Hepatocyte (in vitro differentiated cells): ENCODE results near the gene AP2A2. TPM values are rescaled to one million over a fixed set of nuclear protein-coding genes. Genes with fewer than 3 reads are reported as not detected.

Source experiments
- DNase-seq: peaks from one replicate; pipeline ENCODE4 v3.0.0-alpha.2; 2016; ENCODE audit warnings: low spot score
- H2AFZ ChIP-seq: fragments of 200-600 bp; sonication (generic); 2 replicates; pipeline ENCODE4 v1.6.0; 2016; ENCODE audit warnings: antibody characterized with exemption, mild to moderate bottlenecking
- H3K27ac ChIP-seq: fragments of 200-600 bp; sonication (generic); 2 replicates; pipeline ENCODE4 v1.5.1; 2016; ENCODE audit warnings: mild to moderate bottlenecking
- H3K27me3 ChIP-seq: fragments of 200-600 bp; sonication (generic); 2 replicates; pipeline ENCODE4 v1.6.1; 2016
- H3K36me3 ChIP-seq: fragments of 200-600 bp; sonication (generic); replicated peaks from 2 replicates; pipeline ENCODE4 v1.5.1; 2016; ENCODE audit warnings: low read depth; ENCODE audit not compliant: insufficient read depth
- H3K4me1 ChIP-seq: fragments of 200-600 bp; sonication (generic); 2 replicates; pipeline ENCODE4 v1.5.1; 2016; ENCODE audit warnings: mild to moderate bottlenecking, moderate library complexity; ENCODE audit not compliant: insufficient read depth
- H3K4me2 ChIP-seq: fragments of 200-600 bp; sonication (generic); 2 replicates; pipeline ENCODE4 v1.6.0; 2016
- H3K4me3 ChIP-seq: fragments of 200-600 bp; sonication (generic); 2 replicates; pipeline ENCODE4 v1.5.1; 2016; ENCODE audit warnings: mild to moderate bottlenecking
- H3K79me2 ChIP-seq: fragments of 200-600 bp; sonication (generic); 2 replicates; pipeline ENCODE4 v1.6.0; 2017; ENCODE audit warnings: mild to moderate bottlenecking
- H3K9me2 ChIP-seq: fragments of 200-600 bp; sonication (generic); replicated peaks from 2 replicates; pipeline ENCODE4 v1.6.0; 2017; ENCODE audit warnings: mild to moderate bottlenecking; ENCODE audit not compliant: insufficient read depth
- H3K9me3 ChIP-seq: fragments of 200-600 bp; sonication (generic); 2 replicates; pipeline ENCODE4 v1.5.1; 2016; ENCODE audit warnings: low read depth, mild to moderate bottlenecking
- H4K20me1 ChIP-seq: fragments of 200-600 bp; sonication (generic); 2 replicates; pipeline ENCODE4 v1.6.0; 2016; ENCODE audit warnings: mild to moderate bottlenecking; ENCODE audit not compliant: insufficient read depth, poor library complexity, severe bottlenecking
- EZH2 ChIP-seq: fragments of 200-600 bp; sonication (generic); IDR thresholded peaks from 2 replicates; pipeline ENCODE4 v1.6.1; 2016; ENCODE audit warnings: antibody characterized with exemption, mild to moderate bottlenecking, borderline replicate concordance
- EZH2phosphoT487 ChIP-seq: fragments of 200-600 bp; sonication (generic); IDR thresholded peaks from one replicate; pipeline ENCODE4 v1.6.1; 2018; ENCODE audit warnings: antibody characterized with exemption, mild to moderate bottlenecking, low read depth, moderate library complexity; ENCODE audit not compliant: unreplicated experiment, severe bottlenecking
- WGBS: methylation state at CpG from one replicate; pipeline ENCODE4 v1.1.6; 2016; ENCODE audit warnings: low lambda C conversion rate; ENCODE audit errors: missing lambda C conversion rate; 5-methylcytosine and 5-hydroxymethylcytosine counted together
- polyA plus RNA-seq: library from polyadenylated mRNA; unstranded; fragments of >200 nt; fragmentation: Nextera tagmentation; extraction: Ambion mirVana; gene quantifications from 2 replicates; pipeline ENCODE4 v1.2.1, GENCODE V29; 2016
- total RNA-seq: library from RNA; depleted of rRNA; stranded (reverse); fragments of >200 nt; gene quantifications from 2 replicates; pipeline ENCODE4 v1.2.3, GENCODE V29; 2014
- TF ChIP-seq, protein P1 (sequence below): fragments of 200-600 bp; sonication (generic); IDR thresholded peaks from 2 replicates; pipeline ENCODE4 v1.5.1; 2016; ENCODE audit warnings: antibody characterized with exemption, mild to moderate bottlenecking; ENCODE audit not compliant: poor library complexity

Gene AP2A2
- total and polyA plus RNA-seq, 2 experiments from 2014 or later: 49.7 to 68.0 TPM

DNA sequence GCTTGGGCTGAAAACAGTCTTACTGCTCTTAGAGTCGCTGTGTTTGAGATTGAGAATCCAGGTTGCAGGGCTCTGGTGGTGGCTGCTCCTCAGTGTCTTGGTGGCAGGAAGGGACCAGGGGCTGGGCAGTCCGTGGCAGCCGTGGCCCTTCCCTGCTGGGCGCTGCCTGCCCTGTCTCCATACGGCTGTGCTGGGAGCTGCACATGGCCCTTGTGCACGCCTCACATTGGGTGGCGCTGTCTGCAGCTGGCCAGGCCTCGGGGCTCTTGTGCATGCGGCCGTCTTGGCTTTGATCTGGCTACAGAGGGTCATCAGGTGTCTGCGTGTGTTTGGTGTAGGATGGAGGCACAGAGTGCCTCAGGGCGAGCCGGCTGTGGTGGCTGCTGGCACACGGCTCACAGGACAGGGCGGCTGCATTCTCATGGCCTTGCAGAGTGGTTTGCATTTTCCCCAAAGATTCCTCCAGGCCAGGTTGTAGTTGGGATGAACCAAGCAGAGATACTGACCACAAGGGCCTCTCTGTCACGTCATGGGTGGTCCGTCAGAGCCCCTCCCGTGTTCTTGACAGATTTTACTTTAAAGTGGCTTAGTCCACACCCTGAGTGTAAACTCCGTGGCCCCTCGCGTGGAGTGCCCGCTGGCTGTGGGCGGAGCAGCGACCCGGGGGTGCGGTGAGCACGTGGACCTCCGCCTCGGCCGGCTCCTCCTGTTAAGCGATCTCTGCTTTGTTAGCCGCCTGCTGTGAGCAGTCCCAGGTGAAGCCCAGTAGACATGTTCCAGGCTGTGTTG lies 76.1 kb downstream of the AP2A2 start:
- Histone ChIP-seq H3K27me3 (no peaks in the 10 kb centered on the region), H3K4me1 (no peaks in the 10 kb centered on the region), H4K20me1 (peaks cover 13% of the 10 kb centered on the region), H3K9me3 (no peaks in the 10 kb centered on the region), H2AFZ (no peak overlapping the region), H3K4me2 (no peak overlapping the region), H3K9me2 (no peaks in the 10 kb centered on the region), H3K36me3 (no peaks in the 10 kb centered on the region), H3K4me3 (no peak overlapping the region), H3K79me2 (peaks cover 2% of the 10 kb centered on the region), H3K27ac (no peak overlapping the region)
- TF ChIP-seq, protein P1, sequence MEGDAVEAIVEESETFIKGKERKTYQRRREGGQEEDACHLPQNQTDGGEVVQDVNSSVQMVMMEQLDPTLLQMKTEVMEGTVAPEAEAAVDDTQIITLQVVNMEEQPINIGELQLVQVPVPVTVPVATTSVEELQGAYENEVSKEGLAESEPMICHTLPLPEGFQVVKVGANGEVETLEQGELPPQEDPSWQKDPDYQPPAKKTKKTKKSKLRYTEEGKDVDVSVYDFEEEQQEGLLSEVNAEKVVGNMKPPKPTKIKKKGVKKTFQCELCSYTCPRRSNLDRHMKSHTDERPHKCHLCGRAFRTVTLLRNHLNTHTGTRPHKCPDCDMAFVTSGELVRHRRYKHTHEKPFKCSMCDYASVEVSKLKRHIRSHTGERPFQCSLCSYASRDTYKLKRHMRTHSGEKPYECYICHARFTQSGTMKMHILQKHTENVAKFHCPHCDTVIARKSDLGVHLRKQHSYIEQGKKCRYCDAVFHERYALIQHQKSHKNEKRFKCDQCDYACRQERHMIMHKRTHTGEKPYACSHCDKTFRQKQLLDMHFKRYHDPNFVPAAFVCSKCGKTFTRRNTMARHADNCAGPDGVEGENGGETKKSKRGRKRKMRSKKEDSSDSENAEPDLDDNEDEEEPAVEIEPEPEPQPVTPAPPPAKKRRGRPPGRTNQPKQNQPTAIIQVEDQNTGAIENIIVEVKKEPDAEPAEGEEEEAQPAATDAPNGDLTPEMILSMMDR: no peak
- TF ChIP-seq EZH2 (no peak), EZH2phosphoT487 (no peak)
- DNase-seq: no peak
- WGBS: 96% methylated on average over 32 of the region's 32 CpGs

DNA sequence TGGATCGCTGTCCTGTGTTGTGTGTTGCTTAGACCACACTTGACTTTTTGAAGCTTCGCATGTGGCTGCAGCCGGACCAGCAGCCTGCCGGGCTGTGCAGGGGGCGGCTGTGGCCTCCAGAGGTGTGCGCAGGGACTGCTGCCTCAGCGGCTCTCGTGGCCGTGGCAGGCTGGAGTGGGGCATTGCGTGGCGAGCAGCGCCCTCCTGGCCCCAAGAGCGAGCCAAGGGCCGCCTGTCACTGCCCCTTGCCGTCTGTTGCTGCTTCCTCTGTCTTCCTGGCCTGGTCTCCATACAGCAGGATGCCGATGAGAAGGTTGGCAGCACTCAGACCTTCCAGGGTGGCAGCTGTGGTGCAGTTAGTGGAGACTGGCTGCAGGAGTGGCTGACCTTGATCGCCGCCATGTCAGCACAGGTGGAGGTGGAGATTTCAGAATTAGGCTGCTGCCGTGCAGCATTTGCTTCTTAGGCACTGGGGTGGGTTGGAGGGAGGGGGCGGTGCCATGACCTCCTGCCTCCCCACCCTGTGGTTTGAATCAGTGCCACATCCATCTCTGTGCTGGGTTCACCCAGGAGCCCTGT lies 76.8 kb downstream of the AP2A2 start:
- H3K9me3 ChIP-seq: no peaks in the 10 kb centered on the region

DNA sequence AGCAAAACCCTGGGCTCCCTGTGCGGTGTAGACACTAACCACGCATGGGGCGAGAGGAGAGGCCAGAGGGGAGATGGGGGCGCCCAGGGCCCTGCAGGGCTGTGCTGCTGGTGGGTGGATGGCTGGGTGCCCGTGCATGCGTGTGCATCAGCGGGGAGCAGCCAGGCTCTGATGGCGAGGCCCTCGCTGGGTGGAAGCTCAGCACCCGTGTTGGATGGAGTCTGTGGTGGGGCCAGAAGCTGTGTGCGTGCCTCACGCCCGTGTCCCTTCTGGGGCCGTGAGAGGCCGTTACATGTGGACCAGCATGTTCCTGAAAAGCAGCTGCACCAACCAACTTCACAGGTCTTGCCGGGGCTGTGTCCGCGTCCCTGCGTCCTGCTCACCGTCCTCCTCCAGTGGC lies 77.5 kb downstream of the AP2A2 start:
- TF ChIP-seq, protein P1: no peak
- TF ChIP-seq EZH2: no peak
- no peak for TF ChIP-seq EZH2phosphoT487
- no peaks in the 10 kb centered on the region for H3K9me3 ChIP-seq
- H3K79me2 ChIP-seq: peaks cover 2% of the 10 kb centered on the region
- WGBS: 96% methylated on average over 19 of the region's 20 CpGs
- H2AFZ ChIP-seq: no peak overlapping the region
- no peaks in the 10 kb centered on the region for H3K27me3 ChIP-seq
- H3K36me3 ChIP-seq: no peaks in the 10 kb centered on the region
- no peak overlapping the region for H3K4me2 ChIP-seq
- H3K4me1 ChIP-seq: no peaks in the 10 kb centered on the region
- no peaks in the 10 kb centered on the region for H3K9me2 ChIP-seq
- H3K4me3 ChIP-seq: no peak overlapping the region
- peaks cover 13% of the 10 kb centered on the region for H4K20me1 ChIP-seq
- no peak overlapping the region for H3K27ac ChIP-seq
- DNase-seq: no peak

More for the DNA sequence above, 76.8 kb downstream of the AP2A2 start:
- WGBS: 97% methylated on average over 20 of the region's 20 CpGs
- Histone ChIP-seq H3K4me1 (no peaks in the 10 kb centered on the region), H3K27ac (no peak overlapping the region), H3K9me2 (no peaks in the 10 kb centered on the region), H3K36me3 (no peaks in the 10 kb centered on the region), H2AFZ (no peak overlapping the region), H3K4me2 (no peak overlapping the region), H3K79me2 (peaks cover 2% of the 10 kb centered on the region), H4K20me1 (peaks cover 13% of the 10 kb centered on the region), H3K27me3 (no peaks in the 10 kb centered on the region), H3K4me3 (no peak overlapping the region)
- no peak for DNase-seq
- TF ChIP-seq EZH2 (no peak), EZH2phosphoT487 (no peak)
- TF ChIP-seq, protein P1: no peak
